GM18909 (cell line): ENCODE results near the gene ZSCAN32.

Experiments used
- ATAC-seq: cut with Tn5 transposase; IDR thresholded peaks from one replicate; pipeline ENCODE4 v1.9.1; 2021; ENCODE audit warnings: mild to moderate bottlenecking; ENCODE audit not compliant: unreplicated experiment, poor library complexity

ZSCAN32 gene

DNA sequence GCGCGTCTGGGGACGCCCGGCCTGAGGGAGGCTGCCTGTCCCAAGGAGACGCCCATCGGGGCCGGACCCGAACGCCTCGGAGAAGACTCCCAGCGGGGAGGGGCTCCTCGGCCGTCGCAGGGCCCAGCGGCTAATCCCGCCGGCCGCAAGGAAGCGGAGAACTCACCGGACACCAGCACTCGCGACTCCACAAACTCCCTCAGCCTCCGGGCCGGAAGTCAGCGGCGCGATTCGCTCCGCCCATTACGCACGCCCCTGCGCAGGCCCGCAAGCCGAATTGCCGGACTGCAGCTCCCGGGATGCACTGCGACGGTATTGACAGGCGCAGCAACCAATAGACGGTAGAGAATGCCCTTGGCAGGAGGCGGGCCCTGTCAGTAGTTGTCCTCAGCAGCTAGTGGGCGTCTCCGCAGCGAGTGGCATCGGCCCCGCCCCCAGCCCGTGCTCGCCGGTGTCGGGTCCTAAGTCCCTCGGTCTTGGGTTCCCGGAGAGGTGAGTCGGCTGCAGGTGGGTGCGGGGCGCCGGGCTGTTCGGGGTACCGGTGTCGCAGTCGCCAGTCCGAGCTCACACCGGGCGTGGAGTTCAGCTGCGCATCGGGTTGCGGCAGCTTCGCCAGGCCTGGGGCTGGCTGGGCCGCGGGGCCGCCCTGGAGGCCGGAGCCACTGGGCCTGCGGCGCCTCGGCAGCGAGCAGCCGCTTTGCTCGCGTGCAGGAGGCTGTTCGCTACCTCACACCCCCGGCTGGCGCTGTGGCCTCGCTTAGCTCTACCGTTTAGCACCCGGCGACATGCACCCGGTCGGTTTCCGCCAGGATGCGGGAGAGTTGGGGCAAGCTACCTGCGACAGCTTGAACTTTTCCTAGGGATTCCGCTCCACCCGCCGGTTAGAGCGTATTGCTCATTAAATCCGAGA lies at the start of gene ZSCAN32, which contains the start of gene ZNF174:
TSS of gene ZSCAN32 (minus strand) at position 226 of the 910 bp plus-strand sequence. CDS start 3,447 bp downstream, outside the sequence.
TSS of gene ZNF174 (plus strand) at position 437 of the 910 bp plus-strand sequence. CDS start 790 bp downstream, outside the sequence.
- peak; percentile 96 for ATAC-seq

DNA sequence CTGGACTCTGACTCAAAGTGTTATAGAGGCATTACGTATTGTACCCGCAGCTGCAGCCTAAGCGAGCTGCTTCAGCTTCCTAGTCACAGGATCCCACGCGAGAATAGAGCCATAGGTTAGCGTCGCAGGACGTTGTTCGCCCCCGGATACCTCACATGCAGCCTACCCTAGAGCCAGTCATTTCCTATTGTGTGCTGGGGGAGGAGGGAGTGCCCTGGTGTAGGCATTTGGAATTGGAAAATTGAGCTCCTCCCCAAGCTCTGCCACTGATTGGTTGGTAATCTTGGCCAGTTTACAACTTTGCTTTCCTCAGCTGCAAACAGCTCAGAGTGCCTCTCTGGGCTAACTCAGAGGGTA lies 43.2 kb upstream of the ZSCAN32 start:
- peak; percentile 26 for ATAC-seq

DNA sequence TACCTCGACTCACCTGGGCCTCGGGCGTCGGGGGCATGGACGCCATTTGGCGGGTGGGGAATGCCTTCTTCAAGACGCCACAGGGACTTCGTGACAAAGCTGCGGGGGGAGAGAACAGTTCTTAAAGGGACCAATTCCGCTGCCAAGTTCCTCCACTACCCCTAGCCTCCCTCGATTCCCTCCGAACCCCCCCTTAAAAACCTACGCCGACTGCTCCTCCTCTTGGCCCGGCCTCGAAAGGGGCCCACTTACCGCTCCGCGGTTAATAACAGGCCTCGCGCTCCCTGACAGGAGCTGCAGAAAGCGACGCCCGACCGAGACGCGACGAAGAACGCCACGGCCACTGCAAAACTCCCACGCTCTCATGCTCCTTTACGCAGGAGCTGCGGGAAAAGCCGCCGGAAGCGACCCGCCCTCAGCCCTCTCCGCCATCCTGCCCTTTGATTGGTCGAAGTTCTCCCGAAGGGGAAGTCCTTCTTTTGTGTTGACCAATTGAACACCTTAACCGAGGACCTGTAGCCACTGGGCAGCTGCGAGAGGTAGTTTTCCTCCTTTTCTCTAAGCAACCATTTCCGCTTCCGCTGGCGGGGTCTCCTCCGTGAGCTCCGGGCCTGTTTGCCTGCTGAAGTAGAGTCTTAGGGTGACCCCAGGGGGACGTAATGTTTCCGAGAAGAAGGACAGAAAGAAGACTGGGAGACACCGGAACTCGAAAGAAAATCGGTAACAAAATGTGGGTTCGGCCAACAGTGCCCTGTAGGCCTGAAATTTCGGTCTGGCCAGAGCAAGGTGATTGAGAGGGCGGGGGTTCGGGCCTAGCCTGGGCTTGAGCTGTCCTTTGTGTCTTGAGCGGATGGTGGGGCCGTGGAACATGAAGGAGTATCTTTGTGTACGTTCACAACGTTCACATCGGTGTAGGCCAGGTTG lies 42.6 kb upstream of the ZSCAN32 start, which contains the start of the genes NAA60 and ZNF597:
TSS of gene NAA60 (plus strand) at position 573 of the 924 bp plus-strand sequence. CDS start 32,548 bp downstream, outside the sequence.
TSS of gene ZNF597 (minus strand) at position 397 of the 924 bp plus-strand sequence. CDS start at position 46, 351 bp downstream.
- ATAC-seq: peak; percentile 93

DNA sequence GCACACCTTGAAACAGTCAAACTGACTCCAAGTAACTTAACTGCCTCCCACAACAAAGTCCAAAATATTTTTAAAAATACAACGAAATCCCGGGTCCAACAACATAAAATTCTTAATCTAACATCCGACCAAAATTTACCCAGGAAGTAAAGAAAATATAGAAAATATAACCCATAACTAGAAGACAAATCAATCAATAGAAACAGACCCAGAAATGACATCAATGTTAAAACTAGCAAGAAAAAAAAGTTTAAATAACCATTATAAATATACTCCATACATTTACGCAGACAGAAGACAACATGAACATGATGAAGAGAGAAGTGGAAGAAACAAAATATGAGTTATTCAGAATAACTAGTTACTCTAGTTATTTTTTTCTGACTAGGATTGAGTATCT lies 38.8 kb upstream of the ZSCAN32 start:
- no peak for ATAC-seq

DNA sequence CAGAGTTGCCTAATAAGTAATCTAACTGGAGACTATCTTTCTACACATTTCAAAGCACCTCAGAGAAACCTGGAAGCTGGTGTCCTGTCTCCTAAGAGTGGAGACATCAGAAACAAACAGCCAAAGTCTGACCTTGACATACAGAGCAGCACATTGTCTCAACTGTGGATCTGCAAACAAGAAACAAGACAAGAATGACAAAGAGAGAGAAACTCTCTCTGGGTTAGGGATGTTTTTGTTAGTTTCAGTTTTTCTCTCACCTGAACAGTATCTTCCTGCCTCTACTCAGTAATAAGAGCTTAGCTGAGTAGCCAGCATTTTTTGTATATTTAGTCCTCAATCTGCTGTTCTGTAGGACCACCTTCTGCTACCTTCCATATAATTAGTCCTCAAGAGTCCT lies 33.6 kb upstream of the ZSCAN32 start:
- no peak for ATAC-seq

DNA sequence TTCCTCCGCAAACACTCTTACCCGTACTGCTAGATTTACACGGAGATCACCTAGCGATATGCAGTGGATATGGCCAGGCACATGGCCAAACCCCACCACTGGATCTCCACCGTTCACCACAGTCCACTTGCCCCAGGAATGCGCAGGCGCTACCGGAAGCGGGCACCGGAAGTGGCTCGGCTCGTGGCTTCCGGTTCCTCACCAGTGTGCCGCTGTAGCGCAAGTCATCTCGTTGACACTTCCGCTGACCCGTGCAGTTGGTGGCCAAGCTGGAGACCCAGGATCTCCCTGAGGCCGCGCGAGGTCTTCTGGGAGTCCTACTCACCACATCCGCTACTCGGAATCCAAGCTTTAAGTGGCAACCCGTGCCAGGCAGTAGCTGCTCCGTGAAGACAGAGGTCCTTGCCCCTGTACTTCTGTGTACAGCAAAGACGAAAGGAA lies 31.0 kb upstream of the ZSCAN32 start:
- no peak for ATAC-seq

DNA sequence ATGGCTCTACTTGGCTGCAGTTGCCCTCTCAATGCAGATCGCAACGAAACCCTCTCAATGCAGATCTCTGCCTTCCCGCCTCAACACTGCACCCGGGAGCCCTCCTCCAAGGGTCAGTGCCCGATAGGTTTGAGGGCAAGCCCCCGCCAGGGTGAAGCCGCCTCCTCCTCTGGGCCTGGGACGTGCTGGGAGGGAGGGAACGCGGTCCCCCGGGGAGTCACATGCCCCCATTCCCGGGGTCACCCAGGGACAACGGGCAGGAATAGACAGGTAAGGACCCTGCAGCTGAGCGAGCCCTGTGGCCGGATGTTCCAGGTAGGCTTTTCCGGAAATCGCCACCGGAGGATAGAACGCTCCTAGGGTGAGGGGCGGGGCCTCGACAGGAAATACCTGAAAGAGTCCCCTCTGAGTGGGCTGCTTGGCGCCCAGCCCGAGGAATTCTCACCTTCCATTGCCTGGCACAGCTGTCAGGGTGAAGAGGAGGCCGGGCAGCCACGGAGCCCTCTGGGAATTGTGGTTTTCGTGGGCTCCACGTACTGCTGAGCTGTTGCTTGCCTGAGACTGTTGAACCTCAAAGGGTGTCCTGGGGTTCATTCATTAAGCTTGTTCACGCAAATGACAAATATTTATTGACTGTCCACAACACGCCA lies 13.1 kb upstream of the ZSCAN32 start:
- ATAC-seq: no peak

DNA sequence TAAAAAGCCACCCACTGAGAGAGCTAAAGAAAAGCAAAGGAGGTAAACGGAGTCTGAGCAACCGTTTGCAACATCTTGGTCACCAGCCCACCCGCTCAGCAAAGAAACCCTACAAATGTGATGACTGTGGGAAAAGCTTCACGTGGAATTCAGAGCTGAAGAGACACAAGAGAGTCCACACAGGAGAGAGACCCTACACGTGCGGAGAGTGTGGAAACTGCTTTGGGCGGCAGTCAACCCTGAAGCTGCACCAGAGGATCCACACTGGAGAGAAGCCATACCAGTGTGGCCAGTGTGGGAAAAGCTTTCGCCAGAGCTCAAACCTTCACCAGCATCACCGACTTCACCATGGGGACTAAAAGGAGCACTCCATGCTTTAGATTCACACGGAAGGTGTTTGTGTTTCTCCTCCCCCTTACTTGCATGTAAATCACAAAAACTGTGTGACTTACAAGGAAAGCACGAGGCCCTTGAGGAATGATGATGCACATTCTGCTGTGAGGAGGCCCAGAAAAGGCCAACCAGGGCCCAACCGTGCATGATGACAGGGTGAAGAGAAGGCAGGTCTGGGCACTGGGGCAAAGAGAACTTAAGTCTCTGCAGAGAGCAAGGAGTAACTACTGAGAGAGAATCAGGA lies 7.9 kb upstream of the ZSCAN32 start:
- ATAC-seq: no peak

DNA sequence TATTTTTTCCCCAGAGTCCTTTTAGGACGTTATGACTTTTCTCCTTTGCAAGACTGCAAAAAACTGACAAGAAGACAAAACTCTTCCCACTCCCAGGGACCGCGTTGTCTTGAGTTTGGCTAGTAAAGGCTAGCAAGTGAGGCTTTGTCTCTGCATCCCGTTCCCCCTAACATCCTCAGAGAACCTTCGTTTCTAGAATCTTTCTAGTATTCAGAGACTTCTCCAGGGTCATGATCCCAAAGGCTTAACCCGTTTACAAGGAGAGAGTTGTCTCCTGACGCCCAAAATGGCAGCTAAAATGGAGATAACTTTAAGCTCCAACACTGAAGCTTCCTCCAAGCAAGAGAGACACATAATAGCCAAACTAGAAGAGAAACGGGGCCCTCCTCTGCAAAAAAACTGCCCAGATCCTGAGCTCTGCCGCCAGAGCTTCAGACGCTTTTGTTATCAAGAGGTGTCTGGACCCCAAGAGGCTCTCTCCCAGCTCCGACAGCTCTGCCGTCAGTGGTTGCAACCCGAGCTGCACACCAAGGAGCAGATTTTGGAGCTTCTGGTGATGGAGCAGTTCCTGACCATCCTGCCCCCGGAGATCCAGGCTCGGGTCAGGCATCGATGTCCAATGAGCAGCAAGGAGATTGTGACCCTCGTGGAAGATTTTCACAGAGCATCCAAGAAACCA lies 1.1 kb upstream of the ZSCAN32 start:
- ATAC-seq: no peak

DNA sequence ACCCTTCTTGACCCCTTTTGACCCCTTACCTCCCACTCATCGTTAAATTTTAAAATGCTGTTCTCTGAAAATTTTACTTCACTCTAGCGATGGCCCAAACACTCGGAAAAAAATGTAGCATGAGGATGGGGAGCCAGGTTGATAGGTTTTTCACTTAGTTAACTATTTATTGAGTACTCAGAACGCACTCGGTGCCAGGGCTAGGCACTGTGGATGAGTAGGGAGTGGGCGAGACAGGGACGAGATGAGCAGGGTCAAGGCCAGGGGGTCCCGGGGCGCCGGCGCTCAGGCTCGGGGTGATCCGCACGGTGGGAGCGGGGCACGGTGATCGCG lies 392 bp downstream of the ZSCAN32 start:
- no peak for ATAC-seq

DNA sequence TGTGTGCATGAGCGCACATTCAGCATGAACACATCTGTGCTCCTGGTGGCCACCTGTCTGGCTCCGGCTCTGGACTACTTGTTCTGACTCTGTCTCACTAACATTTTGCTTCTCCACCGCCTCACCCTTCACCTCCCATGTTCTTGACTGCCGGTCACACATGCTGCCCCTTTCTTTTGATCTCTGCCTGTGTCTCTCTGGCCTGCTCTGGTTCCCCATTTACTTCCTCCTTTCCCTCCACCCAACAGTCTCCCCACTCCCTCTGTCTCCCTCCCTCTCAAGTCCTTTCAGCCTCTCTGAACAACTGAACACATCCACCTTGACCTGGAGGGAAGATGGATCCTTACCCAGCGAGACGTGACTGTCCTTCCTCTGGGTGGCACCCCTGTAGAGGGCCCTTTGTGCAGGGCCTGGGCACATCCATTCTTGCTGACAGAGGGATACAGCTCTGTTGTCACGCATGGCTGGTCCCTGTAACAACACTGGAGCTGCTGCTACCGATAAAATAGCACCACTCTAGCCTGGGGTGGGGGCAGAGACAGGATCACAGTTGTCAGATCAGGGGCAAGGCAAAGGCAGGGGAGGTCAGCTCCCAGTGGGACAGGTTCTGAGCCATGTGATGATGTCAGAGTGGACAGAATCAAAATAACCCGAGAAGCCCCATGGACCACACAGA lies 11.0 kb downstream of the ZSCAN32 start:
- no peak for ATAC-seq

DNA sequence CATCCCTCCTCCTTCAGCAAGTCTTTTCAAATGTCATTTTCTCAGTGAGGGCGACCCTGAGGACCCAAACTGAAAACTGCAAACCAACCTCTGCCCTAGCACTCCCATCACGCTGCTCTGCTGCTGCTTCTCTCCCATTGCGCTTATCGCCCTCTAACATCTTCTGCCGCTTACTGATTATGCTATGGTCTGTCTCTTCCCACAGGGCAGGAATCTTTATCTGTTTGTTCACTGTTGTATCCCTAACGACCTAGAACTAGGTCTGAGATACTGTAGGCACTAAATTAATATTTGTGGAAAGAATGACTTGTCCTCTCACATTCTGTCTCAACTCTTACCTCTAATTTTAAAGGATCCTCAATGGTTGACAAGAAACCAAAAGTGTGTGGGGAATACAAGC lies 12.5 kb downstream of the ZSCAN32 start:
- no peak for ATAC-seq

DNA sequence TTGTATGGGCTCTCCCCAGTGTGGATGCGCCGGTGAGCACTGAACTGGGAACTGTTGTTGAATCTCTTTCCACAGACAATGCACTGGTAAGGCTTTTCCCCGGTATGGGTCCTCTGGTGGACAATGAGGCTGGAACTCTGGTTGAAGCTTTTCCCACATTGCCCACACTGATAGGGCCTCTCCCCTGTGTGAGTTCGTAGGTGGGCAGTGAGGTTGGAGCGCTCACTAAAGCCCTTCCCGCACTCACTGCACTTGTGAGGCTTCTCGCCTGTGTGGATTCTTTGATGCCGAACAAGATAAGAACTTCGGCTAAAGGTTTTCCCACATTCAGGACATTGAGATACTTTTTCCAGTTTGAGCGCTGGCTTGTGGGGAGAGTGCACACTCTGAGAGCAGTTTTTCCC lies 17.8 kb downstream of the ZSCAN32 start:
- ATAC-seq: no peak

DNA sequence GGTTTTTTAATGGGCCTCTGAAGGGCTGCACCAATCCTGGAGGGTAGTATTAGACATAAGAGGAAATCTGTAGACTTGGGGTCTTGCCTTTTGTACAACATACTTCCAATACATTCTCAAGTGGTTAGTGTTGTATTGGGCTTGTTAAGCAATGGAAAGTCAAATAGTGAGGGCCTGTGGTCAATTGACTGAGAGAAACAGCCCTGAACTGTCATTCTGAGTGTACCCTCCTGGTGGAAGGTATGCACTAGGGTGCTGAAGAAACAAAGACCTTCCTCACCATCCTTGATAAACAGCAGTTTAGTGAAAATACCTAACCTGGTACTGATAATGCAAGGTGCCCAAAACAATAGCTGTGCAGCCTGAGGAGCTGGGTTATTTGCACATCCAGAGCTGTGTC lies 22.9 kb downstream of the ZSCAN32 start:
- ATAC-seq: no peak

DNA sequence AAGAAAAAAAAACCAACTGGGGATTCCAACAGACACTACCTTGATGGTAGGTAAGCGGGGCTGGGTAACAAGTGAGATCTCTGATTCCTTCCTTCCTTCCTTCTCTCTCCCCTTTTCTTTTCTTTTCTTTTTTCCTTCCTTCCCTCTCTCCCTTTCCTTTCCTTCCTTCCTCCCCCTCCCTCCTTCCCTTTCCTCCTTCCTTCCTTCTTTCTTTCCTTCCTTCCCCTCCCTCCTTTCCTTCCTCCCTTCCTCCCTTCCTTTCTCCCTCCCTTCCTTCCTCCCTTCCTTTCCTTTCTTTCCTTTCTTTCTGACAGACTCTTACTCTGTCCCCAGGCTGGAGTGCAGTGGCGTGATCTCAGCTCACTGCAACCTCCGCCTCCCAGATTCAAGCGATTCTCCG lies 25.1 kb downstream of the ZSCAN32 start:
- ATAC-seq: no peak

DNA sequence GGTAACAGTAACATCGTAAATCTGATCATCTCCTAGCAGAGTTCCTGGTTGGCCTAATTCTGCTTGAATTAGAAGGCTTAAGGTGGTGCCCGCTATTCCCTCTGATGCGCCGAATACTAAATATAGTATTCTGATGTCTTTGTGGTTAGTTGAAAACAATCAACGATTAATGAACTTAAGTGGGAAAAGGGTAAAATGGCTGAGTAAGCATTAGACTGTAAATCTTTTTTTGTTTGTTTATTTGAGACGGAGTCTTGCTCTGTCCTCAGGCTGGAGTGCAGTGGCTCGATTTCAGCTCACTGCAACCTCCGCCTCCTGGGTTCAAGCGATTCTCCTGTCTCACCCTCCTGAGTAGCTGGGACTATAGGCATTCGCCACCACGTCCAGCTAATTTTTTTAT lies 31.7 kb downstream of the ZSCAN32 start:
- ATAC-seq: no peak

DNA sequence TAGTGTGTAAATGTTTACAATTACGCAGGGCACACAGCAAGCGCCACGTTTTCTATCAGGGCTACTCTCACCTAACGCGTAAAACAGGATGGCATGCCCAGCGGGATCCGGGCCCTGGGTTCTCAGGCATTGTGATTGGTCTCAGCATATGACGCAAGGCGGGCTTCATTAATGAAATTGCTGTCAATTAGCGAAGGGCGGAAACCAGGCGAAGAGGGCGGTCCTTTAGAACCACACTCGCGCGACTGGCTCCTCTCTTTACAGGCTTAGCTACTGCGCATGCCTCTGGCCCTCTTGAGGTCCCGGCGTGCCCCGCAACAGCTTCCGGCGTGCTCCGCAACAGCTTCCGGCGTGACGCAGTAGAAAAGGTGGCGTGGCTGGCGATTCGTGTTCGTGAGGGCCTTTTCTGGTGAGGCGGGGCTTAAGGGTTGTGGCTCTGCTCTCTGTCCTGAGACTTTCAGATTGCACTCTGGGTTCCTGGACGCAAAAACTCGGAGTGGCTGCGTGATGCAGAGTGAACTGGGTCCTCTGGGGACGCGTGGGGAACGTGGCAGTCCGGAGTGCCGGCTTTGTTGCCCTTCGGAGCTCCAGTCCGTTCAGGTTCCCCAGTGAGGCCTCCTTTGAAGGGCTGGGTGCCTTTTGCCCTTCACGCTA lies 35.9 kb downstream of the ZSCAN32 start:
- peak; percentile 70 for ATAC-seq

DNA sequence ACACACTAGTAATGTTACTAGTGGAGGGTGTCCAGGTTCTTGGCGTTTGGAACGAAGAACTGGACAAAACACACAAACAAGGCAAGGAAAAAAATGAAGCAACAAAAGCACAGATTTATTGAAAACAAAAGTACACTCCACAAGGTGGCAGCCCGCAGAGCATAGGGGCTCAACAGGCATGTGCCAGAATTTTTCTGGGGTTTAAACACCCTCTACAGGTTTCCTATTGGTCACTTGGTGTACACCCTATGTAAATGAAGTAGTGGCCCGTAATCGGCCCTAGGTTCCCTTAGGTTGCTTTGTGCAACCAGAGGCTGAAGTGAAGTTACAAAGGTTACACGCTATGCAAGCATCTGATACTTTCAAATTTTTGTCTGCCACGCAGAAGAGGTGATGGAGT lies 37.0 kb downstream of the ZSCAN32 start:
- no peak for ATAC-seq
